WERI-Rb-1 (cell line): ENCODE results near the gene ELK1.
"Not testable (repeated sequence)": the region's sequence is repeated elsewhere in the genome, so short reads cannot be mapped to it uniquely, and the experiment has no call there.

Experiments used
- DNase-seq: peaks from one replicate; pipeline ENCODE4 v3.0.0-alpha.2; 2020
- H3K27ac ChIP-seq: fragments of 250-450 bp; sonication (Bioruptor Pico); 2 replicates; pipeline ENCODE4 v1.5.1; 2020; ENCODE audit warnings: mild to moderate bottlenecking, moderate library complexity
- H3K27me3 ChIP-seq: fragments of 250-450 bp; sonication (Bioruptor Pico); 2 replicates; pipeline ENCODE4 v1.5.1; 2021; ENCODE audit warnings: mild to moderate bottlenecking, low read depth, moderate library complexity; ENCODE audit not compliant: insufficient read depth, severe bottlenecking
- H3K36me3 ChIP-seq: fragments of 250-450 bp; sonication (Bioruptor Pico); 2 replicates; pipeline ENCODE4 v1.5.1; 2020; ENCODE audit warnings: mild to moderate bottlenecking, moderate library complexity
- H3K4me3 ChIP-seq: 2 replicates; pipeline ENCODE4 v1.5.1; 2011; ENCODE audit warnings: low read depth, mild to moderate bottlenecking, control low read depth, low read length
- H3K9me3 ChIP-seq: fragments of 250-450 bp; sonication (Bioruptor Pico); 2 replicates; pipeline ENCODE4 v1.5.1; 2021; ENCODE audit warnings: mild to moderate bottlenecking, moderate library complexity; ENCODE audit not compliant: severe bottlenecking
- TF ChIP-seq, protein P1 (sequence below): IDR thresholded peaks from 2 replicates; pipeline ENCODE4 v1.5.1; 2011; ENCODE audit warnings: low read depth, mild to moderate bottlenecking, control low read depth, inconsistent platforms, low read length

ELK1 gene

DNA sequence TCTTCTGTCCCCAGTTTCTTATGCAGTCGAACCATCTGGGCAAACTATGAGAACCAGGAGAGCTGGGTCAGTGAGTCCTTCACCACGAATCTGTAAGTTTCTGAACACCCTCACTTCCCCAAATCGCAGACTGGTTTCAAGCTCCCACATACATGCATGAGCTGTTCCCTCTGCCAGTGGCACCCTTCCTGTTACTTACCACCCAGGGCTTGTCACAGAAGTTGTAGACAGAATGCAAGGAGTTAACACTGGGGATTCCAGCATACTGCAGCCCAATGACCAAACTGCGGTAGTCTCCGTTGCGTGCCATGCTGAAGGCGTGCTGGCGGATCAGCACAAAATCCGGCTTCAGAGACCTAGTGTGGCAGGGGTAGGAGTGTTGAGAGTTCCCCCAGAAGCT, 45.3 kb downstream of the ELK1 start:
- Histone ChIP-seq H3K27ac (no peak overlapping the region), H3K27me3 (peaks cover 3% of the 10 kb centered on the region), H3K36me3 (no peaks in the 10 kb centered on the region), H3K9me3 (no peaks in the 10 kb centered on the region), H3K4me3 (no peak overlapping the region)
- no peak for DNase-seq
- TF ChIP-seq, protein P1, sequence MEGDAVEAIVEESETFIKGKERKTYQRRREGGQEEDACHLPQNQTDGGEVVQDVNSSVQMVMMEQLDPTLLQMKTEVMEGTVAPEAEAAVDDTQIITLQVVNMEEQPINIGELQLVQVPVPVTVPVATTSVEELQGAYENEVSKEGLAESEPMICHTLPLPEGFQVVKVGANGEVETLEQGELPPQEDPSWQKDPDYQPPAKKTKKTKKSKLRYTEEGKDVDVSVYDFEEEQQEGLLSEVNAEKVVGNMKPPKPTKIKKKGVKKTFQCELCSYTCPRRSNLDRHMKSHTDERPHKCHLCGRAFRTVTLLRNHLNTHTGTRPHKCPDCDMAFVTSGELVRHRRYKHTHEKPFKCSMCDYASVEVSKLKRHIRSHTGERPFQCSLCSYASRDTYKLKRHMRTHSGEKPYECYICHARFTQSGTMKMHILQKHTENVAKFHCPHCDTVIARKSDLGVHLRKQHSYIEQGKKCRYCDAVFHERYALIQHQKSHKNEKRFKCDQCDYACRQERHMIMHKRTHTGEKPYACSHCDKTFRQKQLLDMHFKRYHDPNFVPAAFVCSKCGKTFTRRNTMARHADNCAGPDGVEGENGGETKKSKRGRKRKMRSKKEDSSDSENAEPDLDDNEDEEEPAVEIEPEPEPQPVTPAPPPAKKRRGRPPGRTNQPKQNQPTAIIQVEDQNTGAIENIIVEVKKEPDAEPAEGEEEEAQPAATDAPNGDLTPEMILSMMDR: no peak

DNA sequence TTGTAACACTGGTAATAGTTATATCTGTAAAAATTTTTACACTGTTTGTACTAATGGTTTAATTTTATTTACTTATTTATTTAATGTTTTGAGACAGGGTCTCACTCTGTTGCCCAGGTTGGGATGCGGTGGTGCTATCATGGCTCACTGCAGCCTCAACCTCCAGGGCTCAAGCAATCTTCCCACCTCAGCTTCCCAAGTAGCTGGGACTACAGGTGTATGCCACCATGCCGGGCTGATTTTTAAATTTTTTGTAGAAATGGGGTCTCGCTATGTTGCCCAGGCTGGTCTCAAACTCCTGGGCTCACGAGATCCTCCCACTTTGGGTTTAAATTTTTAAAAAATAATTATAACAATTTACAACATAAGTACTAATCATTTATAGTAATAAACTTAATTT, 47.2 kb downstream of the ELK1 start:
- H3K36me3 ChIP-seq, DNase-seq, H3K27me3 ChIP-seq, H3K4me3 ChIP-seq, H3K9me3 ChIP-seq, H3K27ac ChIP-seq: not testable (repeated sequence)

DNA sequence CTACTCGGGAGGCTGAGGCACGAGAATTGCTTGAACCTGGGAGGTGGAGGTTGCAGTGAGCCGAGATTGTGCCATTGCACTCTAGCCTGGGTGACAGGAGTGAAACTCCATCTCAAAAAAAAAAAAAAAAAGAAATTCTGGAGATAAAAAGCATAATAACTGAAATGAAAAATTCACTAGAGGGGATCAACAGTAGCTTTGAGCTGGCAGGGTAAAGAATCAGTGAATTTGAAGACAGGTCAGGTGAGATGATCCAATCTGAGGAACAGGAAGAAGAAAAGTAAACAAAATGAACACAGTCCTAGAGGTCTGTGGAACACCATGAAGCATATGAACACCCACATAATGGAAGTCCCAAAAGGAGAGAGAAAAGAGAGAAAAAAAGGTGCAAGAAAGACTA, 53.1 kb downstream of the ELK1 start:
- TF ChIP-seq, protein P1: no peak
- H3K27ac ChIP-seq: no peak overlapping the region
- DNase-seq: no peak
- no peak overlapping the region for H3K4me3 ChIP-seq
- H3K9me3 ChIP-seq: peaks cover 2% of the 10 kb centered on the region
- H3K36me3 ChIP-seq: no peaks in the 10 kb centered on the region
- no peaks in the 10 kb centered on the region for H3K27me3 ChIP-seq

DNA sequence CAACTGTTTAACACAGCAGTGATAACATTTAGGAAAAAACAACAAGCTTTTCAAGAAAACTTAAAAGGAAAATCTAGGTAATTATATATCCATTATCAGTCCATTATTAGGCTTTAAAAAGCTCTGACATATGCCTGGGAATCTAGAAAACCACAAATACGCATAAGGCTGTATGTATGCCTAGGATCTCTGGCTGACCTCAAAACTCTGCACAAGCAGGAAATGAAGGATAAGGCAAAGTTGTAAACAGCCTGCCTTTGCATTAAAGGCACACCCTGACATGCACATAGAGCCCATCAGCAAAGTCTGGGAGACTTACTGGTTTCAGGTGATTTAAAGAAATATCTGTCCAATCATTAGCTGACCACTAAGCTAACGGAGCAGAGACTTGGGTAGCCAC, 54.1 kb downstream of the ELK1 start:
- no peaks in the 10 kb centered on the region for H3K36me3 ChIP-seq
- peaks cover 2% of the 10 kb centered on the region for H3K9me3 ChIP-seq
- H3K27ac ChIP-seq: no peak overlapping the region
- TF ChIP-seq, protein P1: no peak
- no peak overlapping the region for H3K4me3 ChIP-seq
- no peaks in the 10 kb centered on the region for H3K27me3 ChIP-seq
- no peak for DNase-seq

DNA sequence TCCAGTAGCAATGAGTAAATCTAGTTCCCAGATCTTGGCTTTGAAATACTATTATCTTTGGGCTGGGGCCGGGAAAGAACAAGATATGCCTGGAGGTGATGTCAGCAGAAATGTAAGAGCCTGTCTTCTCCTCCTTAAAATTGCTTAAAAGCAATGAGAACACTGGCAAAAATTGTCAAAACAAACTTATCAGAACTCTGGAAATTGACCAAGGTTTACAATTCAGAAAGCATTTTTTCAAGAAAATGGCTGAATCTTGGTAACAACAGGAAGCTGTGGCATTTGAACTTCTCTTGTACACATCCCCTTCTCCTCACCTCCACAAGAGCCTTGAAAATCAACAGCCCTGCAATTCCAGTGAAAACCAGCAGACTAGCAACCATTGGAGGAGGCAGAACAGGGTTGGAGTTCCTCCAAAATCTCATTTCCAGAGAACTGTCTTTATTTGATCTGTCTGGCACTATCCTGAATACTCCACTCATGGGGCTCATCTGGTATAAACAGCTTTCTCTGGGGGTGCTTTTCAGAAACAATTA, 54.6 kb downstream of the ELK1 start:
- H3K36me3 ChIP-seq: no peaks in the 10 kb centered on the region
- TF ChIP-seq, protein P1: no peak
- no peak overlapping the region for H3K4me3 ChIP-seq
- no peak overlapping the region for H3K27ac ChIP-seq
- peaks cover 2% of the 10 kb centered on the region for H3K9me3 ChIP-seq
- H3K27me3 ChIP-seq: no peaks in the 10 kb centered on the region
- DNase-seq: no peak

DNA sequence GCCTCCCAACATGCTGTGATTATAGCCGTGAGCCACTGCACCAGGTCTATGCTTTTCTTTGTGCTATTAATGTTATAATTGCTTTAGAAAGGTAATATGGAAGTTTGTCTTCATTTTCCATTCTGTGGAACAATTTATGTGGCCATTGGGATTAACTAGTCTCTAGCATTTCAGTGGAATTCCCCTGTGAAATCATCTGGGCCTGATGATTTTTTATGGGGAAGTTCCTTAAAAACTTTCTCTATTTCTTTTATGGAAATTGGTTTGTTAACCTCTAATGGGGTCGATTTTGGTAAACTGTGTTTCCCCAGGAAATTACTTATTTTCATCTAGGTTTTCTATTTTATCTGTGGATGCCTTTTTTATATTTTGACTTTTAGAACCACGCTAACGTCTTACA, 56.8 kb downstream of the ELK1 start:
- H3K4me3 ChIP-seq: no peak overlapping the region
- H3K36me3 ChIP-seq: no peaks in the 10 kb centered on the region
- DNase-seq: no peak
- H3K27me3 ChIP-seq: peaks cover 2% of the 10 kb centered on the region
- TF ChIP-seq, protein P1: no peak
- H3K9me3 ChIP-seq: peaks cover 2% of the 10 kb centered on the region
- H3K27ac ChIP-seq: no peak overlapping the region
